ENCODE data around the gene KDM2B. TPM values are rescaled to one million over a fixed set of nuclear protein-coding genes. Genes with fewer than 3 reads are reported as not detected.

KDM2B gene
- total and polyA plus RNA-seq, 2 experiments from 2014 or later, result 13.6 to 22.7 TPM

GRCh38 chr12:121438905-121439304, 141.9 kb downstream of the KDM2B start:
- H2AFZ ChIP-seq, result no peak overlapping the region
- no peaks in the 10 kb centered on the region for H3K9me2 ChIP-seq (replicated peaks; ENCODE audit: insufficient read depth)
- H3K4me2 ChIP-seq, result no peak overlapping the region
- H3K36me3 ChIP-seq (replicated peaks; ENCODE audit: insufficient read depth, low read depth), result no peaks in the 10 kb centered on the region
- H3K27me3 ChIP-seq, result no peaks in the 10 kb centered on the region
- 99% methylated on average over 12 of the region's 12 CpGs for WGBS (ENCODE audit: low lambda C conversion rate, missing lambda C conversion rate)
- no peak for TF ChIP-seq CTCF (IDR thresholded peaks at IDR 0.05; ENCODE audit: poor library complexity)
- no peak for TF ChIP-seq EZH2 (IDR thresholded peaks at IDR 0.05; ENCODE audit: borderline replicate concordance)
- TF ChIP-seq EZH2phosphoT487 (IDR thresholded peaks at IDR 0.05; ENCODE audit: low read depth, severe bottlenecking, unreplicated experiment), result no peak
- no peak for DNase-seq (ENCODE audit: low spot score)
- H3K27ac ChIP-seq, result no peak overlapping the region
- no peaks in the 10 kb centered on the region for H4K20me1 ChIP-seq (ENCODE audit: insufficient read depth, poor library complexity, severe bottlenecking)
- H3K9me3 ChIP-seq (ENCODE audit: low read depth), result no peaks in the 10 kb centered on the region
- no peak overlapping the region for H3K4me3 ChIP-seq
- no peaks in the 10 kb centered on the region for H3K79me2 ChIP-seq
- H3K4me1 ChIP-seq (ENCODE audit: insufficient read depth), result no peaks in the 10 kb centered on the region

- DNase-seq (ENCODE audit: low spot score), result no peak
- Histone ChIP-seq H2AFZ (no peak overlapping the region), H3K4me3 (no peak overlapping the region), H3K36me3 (replicated peaks; ENCODE audit: insufficient read depth, low read depth) (no peaks in the 10 kb centered on the region), H3K9me3 (ENCODE audit: low read depth) (no peaks in the 10 kb centered on the region), H3K27me3 (no peaks in the 10 kb centered on the region), H3K4me2 (no peak overlapping the region), H3K79me2 (no peaks in the 10 kb centered on the region), H3K9me2 (replicated peaks; ENCODE audit: insufficient read depth) (no peaks in the 10 kb centered on the region), H3K27ac (no peak overlapping the region), H4K20me1 (ENCODE audit: insufficient read depth, poor library complexity, severe bottlenecking) (no peaks in the 10 kb centered on the region), H3K4me1 (ENCODE audit: insufficient read depth) (no peaks in the 10 kb centered on the region)
- TF ChIP-seq EZH2 (IDR thresholded peaks at IDR 0.05; ENCODE audit: borderline replicate concordance) (no peak), CTCF (IDR thresholded peaks at IDR 0.05; ENCODE audit: poor library complexity) (no peak), EZH2phosphoT487 (IDR thresholded peaks at IDR 0.05; ENCODE audit: low read depth, severe bottlenecking, unreplicated experiment) (no peak)
- 92% methylated on average over 2 of the region's 2 CpGs for WGBS (ENCODE audit: low lambda C conversion rate, missing lambda C conversion rate)
Measured at GRCh38 chr12:121436706-121437105, 144.1 kb downstream of the KDM2B start.

- Histone ChIP-seq H3K9me3 (ENCODE audit: low read depth) (no peaks in the 10 kb centered on the region), H3K79me2 (no peaks in the 10 kb centered on the region), H3K4me1 (ENCODE audit: insufficient read depth) (no peaks in the 10 kb centered on the region), H3K4me2 (no peak overlapping the region), H3K27me3 (no peaks in the 10 kb centered on the region), H3K4me3 (no peak overlapping the region), H2AFZ (no peak overlapping the region), H3K27ac (no peak overlapping the region), H3K9me2 (replicated peaks; ENCODE audit: insufficient read depth) (no peaks in the 10 kb centered on the region), H3K36me3 (replicated peaks; ENCODE audit: insufficient read depth, low read depth) (no peaks in the 10 kb centered on the region), H4K20me1 (ENCODE audit: insufficient read depth, poor library complexity, severe bottlenecking) (no peaks in the 10 kb centered on the region)
- TF ChIP-seq EZH2phosphoT487 (IDR thresholded peaks at IDR 0.05; ENCODE audit: low read depth, severe bottlenecking, unreplicated experiment) (no peak), CTCF (IDR thresholded peaks at IDR 0.05; ENCODE audit: poor library complexity) (no peak), EZH2 (IDR thresholded peaks at IDR 0.05; ENCODE audit: borderline replicate concordance) (no peak)
- WGBS (ENCODE audit: low lambda C conversion rate, missing lambda C conversion rate), result over 99% methylated on average over 10 of the region's 11 CpGs
- DNase-seq (ENCODE audit: low spot score), result no peak
Measured at GRCh38 chr12:121432740-121433480, 147.9 kb downstream of the KDM2B start.
